GM19455 (cell line): ENCODE results near the gene ITGBL1.
A peak's percentile ranks its signal among the peaks of the same experiment; 100 is the strongest.

Experiments
- ATAC-seq: cut with Tn5 transposase; IDR thresholded peaks from one replicate; pipeline ENCODE4 v1.9.1; 2021; ENCODE audit not compliant: unreplicated experiment

Gene ITGBL1

DNA sequence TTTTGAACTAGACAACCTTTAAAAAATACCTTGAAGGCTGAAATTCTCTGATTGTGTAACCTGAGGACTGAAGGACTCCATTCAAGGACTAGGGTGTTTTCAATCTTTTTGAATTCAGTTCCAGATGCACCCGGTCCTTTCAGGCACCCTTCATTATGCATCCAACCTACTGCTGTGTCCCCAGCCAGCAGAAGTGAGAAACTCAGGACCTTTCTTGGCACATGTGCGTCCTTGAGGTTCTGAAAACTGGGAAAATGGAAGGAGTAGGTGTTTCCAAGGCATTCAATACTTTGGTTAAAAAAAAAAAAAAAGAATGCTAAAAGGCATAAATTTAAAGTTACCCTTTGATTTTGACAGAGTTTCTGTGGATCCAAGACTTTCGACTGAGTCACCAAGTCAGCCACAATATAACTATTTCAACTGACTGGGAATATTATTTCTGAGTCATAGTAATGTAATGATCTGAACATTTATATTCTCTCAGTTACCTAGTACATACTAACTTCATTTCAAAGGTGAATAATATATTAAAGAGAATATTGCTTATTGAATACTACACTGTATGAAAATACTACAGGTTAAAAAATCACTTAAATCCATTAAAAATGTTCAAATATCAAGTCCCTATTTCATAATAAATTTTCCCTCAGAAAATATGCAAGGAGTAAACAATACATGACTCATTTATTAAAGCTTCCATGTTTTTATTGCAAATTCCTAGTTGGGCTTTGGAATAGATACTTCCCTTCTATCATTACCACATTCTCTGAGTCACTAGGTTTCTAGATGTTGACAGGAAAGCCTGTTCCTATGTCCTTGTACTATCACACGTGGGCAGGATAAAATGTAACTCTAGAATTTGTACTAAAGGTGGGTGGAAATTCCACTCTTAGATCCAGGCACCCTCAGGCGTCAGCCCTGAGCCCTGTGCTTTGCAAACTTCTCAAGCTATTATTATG, 2.4 kb upstream of the ITGBL1 start:
- no peak for ATAC-seq

DNA sequence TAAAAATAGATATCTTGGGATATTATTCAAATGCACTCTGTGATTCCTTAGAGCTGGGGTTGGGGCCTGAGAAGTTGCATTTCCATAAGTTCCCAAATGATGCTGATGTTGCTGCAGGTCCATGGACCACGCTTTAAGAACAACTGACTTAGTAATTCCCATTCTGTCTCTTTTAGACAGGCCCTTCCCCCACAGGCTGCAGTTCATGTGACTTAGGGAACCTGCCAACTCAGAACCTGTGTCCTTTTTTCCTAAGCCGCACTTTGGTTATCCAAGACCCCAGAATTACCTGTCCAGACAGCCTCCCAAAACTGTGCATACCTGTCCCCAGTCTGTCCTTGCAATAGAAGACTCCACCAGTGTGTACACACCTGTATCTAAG, 1.7 kb upstream of the ITGBL1 start:
- no peak for ATAC-seq

DNA sequence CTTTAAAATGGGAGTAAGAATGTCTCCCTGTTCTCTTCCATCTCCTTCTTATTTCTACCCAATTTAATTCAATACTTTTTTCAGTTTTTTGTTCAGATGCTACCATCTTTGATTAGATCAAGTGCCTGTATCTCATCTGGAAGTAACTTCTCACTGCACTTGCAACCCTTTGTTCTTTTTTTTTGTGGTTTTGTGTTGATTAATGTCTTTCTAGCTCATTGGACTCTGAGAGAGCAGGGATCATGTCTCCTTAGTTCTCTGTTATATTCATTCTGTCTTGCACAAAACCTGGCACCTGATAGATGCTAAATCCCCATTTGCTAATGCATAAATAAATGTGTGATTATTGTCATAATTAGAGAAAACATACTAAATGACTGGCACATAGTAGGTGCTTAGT, 834 bp upstream of the ITGBL1 start:
- ATAC-seq: no peak

DNA sequence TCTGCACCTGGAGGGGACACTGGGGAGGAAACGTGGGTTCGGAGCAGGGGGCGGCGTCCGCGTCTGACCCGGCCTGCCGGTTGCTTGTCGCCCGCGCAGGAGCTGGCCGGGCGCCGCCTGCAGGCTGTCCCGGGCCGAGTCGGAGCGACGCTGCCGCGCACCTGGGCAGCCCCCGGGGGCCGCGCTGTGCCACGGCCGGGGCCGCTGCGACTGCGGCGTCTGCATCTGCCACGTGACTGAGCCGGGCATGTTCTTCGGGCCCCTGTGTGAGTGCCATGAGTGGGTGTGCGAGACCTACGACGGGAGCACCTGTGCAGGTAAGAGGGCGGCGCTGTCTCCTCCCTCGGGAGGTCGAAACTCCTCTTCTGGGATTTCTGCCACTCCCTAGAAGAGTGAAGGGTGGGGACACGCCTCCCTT, 1.3 kb downstream of the ITGBL1 start:
- peak; percentile 24 for ATAC-seq

DNA sequence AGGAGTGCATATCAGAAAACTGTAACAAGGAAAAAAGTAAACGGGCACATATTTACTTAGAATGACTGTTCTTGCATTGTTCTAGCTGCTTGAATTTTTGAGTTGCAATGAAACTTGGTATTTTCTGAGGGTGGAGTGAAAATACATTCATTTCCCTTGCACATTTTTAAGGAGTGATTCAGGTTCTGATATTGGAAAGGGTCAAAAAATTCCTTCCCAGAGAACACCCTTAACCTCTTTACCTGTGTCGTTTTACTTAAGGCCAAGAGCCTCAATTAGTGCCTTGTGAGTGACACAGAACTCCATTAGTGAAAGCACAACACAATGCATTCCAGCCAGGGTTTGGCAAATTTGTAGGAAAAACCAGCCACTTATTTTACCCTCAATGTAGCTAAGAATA, 2.3 kb downstream of the ITGBL1 start:
- no peak for ATAC-seq

DNA sequence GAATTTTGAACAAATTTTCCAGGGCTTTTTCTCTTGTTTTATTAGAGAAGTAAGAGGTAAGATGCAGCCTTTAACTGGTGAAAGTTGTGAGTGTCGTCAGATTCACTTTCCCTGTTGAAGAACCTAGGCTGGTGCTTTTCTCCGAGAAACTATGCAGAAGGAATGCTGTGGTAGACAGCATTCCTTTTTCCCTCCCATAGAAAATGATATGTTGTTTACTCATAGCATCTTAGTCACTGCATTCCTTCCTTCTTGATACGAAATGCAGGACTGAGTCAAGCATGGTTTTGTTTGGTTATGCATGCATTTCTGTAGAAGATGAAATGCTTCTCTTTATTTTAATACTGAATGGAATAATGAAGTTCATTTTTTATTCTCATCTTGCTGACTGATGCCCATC, 3.4 kb downstream of the ITGBL1 start:
- no peak for ATAC-seq

DNA sequence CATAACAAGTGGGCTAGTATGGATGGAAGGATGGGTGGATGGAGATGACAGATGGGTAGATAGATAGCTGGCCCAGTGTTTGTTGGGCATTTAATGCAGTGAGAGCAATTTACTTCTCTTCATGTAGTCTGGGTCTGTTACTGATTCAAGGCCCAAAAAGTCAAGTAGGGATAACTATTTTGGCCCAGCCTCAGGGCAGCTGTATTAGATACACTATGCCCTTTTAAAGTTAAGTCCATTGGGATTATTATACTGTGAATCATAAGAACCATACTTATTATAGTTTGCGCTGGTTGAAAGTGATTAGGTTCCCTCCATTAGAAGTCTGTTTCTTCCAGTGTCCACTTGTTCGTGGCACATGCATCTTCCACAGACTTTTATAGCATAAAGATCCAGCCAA, 4.7 kb downstream of the ITGBL1 start:
- no peak for ATAC-seq

DNA sequence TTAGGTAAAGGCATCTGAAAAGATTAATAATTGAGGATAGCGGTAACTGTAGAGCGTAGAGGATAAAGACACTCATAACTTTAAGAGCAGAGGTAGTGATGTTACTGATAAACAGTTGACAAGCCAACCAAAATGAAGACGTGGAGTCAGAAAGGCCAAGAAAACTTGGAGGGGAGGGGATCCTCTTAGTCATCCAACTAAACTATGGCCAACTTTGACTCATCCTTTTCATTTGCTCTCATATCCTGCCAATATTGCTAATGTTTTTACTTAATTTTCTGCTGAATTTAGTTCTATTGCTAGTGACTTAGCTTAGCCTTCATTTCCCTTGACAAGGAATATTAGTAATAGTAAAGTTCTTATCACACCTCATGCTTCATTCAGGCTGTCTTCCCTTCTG, 13.4 kb downstream of the ITGBL1 start:
- no peak for ATAC-seq

DNA sequence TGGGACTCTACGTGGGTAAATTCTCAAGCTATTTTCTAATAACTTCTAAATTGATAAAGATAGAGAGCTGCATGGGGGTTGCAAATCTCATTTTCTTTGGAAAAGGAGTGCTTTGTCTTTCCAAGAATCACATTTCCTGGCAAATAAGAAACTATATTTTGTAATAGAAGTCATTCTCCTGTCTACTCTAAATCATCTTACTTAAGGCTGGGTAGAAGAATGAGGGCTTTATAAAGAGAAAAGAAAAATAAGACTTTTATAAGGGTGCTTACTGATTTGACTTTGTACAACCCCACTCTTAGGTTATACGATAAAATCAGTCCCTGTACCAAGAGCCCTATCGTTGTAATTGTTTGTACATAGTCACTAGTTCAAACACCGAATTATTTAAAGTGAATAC, 14.9 kb downstream of the ITGBL1 start:
- no peak for ATAC-seq

DNA sequence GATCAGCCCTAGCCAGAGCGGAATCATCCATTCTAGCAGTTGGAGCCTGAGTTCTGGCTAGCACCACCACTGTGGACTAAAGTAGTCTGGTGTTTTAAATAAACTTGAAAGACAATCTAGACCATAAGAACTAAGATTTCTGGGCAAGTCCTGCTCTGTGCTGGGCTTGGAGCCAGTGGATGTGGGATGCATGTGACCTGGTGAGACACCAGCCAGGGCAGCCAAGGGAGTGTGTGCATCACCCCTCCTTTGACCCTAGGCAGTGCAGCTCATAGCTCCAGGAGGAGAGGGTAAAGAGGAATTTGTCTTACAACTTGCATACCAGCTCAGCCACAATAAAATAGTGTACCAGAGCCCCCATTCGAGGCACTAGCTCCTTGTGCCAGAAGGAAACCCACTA, 21.0 kb downstream of the ITGBL1 start:
- ATAC-seq: no peak

DNA sequence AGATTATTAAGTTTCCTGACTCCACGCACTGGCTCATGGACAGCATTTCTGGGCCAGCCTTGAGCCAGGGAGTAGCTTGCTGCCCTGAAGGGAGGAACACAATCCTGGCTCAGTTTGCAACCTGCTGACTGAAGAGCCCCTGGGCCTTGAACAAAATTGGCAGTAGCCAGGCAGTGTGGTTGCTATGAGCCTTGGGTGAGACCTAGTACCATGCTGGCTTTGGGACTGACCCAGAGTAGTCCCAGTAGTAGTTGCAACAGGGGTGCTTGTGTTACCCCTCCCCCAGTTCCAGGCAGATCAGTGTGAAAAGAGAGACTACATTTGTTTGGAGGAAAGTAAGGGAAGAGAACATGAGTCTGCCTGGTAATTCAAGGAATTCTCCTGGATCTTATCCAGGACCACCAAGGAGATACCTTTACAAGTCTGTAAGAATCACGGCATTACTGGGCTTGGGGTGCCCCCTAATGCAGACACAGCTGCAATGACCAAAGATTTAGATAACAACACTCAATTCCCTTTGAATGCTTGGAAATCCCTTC, 22.0 kb downstream of the ITGBL1 start:
- no peak for ATAC-seq

DNA sequence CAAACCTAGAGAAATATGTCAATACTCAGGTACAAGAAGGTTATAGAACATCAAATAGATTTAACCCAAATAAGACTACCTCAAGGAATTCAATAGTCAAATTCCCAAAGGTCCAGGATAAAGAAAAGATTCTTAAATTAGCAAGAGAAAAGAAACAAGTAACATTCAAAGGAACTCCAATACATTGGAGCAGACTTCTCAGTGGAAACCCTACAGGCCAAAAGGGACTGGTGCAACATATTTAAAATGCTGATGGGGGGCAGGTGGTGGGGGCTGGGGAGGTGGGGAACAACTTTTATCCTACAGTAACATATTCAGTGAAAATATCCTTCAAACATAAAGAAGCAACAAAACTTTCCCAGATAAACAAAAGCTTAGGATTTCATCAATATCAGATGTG, 23.1 kb downstream of the ITGBL1 start:
- ATAC-seq: no peak

DNA sequence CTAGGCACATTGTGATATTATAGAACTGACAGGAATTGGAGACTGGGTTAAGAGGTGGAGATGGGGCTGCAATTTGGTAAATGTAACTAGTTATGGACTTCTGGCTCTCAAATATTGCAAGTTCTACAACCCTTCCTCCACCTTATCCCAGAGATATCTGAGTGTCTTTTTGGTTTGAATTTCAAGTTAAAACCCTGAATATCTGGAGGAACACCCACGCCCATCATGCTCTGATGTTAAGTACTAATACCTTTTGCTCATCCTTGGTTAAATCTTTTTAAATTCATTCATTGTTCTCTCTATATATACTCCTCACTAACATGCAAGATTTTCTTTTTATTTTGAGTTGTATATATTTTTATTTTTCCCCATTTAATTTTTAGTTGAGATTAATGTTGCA, 28.9 kb downstream of the ITGBL1 start:
- no peak for ATAC-seq

DNA sequence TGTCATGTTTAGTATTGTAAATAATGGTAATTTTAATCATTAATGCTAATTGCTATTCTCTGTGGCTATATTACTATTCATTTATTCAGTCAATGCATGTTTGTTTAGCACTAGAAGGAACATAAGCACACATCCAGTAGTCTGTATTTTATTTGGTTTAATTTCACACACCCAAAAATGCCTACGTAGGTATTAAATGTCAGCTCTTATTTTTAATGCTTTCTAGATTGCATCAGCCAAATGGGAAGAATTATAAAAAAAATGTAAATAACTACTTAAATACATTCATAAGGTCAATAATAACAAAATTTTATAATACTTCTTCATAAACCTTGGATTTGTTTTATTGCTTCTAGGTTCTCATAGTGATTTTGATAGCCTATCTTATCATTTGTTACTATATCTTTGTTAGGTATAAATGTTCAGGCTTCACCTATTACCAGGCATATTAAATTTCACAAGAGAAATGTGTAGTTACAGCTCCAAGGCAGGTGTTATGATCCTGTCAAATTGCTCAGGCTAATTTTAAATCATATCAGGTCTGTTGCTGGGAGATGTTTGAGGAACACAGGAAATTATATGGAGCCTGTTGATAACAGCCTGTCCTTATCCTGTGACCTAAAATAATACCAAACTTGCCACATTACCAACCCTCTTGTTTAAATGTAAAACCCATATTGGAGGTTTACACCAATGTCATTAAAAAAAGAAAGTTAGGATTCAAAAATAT, 34.4 kb downstream of the ITGBL1 start:
- no peak for ATAC-seq

DNA sequence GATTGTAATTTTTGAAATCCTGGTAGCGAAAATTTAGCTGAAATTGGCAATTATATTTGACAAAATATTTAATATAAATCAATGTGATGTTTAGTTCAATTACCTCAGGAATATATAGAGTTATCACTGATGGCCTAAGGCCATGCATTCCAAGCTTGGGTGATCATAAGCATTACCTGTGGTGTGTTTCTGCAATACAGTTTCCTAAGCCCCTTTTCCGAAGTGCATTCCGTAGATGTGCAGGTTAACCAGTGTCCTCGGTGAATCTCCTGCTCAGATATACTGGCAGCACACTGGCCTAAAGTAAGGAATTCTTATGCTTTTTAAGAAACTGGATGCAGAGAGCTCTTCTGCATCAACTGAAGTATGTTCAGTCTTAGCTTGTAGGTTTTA, 35.0 kb downstream of the ITGBL1 start:
- ATAC-seq: no peak

DNA sequence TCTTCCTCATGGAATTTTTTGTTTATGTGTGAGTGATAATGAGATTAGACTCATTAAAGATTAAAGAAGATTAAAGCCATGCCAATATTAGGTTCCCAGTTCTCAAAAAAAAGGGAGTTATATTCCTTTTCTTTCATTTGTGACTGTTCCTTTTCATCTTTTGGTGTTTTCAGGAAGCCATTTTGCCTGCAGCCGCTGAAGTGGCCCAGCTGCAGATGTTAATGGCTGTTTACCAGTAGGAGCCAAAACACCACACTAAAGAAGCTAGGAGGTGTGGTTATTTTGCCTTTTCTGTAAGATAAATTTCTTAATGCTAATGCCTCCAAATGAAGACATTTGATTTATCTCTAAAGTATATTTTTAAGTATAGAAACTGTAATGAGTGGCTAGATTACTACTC, 36.3 kb downstream of the ITGBL1 start:
- no peak for ATAC-seq

DNA sequence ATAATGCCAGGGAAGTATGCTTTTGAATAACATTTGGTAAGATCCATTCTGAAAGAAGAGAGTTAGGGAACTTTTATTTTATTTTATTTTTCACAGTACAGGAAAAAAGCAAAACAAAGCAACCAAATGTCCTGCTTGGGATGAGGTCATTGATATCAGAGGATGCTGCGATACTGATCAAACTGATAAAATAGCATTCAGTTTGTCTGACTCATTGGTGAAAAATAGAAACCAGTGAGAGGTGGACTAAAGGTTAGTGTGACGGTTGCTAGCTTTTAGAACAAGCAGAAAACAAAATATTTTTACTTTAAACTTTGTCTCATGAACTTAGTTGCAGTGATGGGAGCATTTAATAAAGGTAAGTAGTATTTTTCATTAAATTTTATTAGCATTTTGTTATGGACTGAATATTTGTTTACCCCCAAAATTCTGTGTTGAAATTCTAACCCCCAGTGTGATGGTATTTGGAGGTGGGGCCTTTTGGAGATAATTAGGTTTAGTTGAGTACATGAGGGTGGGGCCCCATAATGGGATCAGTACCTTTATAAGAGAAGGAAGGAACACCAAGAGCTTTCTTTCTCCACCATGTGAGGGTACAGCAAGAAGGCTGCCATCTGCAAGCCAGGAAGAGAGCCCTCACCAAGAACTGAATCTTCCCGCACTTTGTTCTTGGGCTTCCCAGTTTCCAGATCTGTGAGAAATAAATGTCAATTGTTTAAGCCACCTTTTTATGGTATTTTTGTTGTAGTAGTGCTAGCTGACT, 37.3 kb downstream of the ITGBL1 start:
- no peak for ATAC-seq

DNA sequence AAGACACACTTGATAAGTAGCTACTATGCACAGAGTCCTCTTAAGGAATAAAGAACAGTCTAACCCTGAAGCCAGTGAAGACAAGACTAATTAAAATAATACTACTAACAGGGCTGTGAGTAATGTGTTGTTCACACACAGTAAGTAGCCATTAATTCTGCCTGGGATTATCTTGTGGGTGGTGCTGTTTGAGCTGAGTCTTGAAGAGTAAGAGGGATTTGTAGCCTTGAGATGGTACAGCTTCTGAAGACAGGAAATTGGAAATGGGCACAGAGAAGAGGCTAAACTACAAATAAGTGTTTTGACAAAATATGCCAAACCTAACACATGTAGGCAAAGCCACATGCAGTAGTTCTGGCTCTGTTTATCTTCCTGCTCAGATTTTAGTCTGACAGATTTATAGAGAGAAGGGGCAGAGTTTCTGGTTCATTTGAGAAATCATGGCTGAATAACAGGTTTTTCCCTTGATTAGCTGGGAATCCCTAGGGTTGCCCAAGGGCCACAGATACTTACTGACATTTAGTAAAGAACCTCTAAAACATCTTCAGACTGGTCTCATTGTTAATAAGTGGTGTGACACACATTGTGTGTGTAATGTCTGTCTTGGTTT, 38.0 kb downstream of the ITGBL1 start:
- ATAC-seq: no peak

DNA sequence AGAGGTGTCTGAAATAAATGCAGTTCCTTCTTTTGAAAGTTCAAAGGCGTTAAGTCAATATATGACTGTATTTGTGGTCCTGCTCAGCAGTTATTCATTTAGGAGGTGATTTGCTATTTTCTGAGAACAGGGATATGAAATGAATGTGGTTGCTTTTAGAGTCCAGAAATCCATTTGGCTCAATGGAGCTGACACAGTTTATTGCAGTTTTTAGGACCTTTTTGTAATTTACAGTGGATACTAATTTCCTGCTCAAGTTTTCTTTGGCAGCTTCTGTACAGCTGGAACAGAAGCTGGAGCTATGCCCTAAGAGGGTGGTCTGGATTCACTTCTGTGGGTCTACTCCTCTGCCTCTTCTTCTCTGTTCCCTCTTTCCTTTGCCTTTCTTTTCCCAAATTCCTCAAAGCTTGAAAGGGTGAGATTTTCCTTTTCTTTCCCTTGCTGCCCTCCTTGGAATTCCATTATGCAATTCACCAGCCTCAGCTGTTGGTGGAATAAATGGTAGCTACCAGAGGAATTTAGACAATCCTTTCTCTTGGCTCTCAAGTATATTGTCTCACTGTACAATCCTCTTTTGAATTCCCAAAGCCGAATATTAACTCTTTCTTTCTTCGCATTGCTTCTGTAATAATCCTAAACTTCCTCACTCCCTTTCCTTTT, 39.9 kb downstream of the ITGBL1 start:
- ATAC-seq: no peak

DNA sequence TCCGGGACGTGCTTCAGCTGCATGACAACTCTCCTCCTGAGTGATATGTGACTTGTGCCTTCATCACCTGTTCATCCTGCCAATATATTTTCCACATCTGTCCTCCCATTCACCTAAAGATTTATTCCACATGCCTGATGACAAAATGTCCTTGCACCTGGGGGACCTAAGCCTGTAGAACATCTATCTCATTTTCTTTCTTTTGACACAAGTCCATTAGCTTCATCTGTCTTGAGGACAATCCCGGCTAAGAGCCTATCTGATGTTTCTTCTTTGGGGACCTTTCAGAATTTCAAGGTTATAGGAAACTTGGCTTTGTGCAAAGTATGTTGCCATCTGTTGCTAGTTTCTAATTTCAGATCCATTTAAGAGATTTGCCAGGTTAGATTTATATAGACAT, 41.1 kb downstream of the ITGBL1 start:
- no peak for ATAC-seq
